ENCODE data around the gene GET4. TPM values are rescaled to one million over a fixed set of nuclear protein-coding genes. Genes with fewer than 3 reads are reported as not detected.

The GET4 gene
- total RNA-seq, 2 experiments from 2014 or later, result 84.4 to 96.4 TPM

DNA sequence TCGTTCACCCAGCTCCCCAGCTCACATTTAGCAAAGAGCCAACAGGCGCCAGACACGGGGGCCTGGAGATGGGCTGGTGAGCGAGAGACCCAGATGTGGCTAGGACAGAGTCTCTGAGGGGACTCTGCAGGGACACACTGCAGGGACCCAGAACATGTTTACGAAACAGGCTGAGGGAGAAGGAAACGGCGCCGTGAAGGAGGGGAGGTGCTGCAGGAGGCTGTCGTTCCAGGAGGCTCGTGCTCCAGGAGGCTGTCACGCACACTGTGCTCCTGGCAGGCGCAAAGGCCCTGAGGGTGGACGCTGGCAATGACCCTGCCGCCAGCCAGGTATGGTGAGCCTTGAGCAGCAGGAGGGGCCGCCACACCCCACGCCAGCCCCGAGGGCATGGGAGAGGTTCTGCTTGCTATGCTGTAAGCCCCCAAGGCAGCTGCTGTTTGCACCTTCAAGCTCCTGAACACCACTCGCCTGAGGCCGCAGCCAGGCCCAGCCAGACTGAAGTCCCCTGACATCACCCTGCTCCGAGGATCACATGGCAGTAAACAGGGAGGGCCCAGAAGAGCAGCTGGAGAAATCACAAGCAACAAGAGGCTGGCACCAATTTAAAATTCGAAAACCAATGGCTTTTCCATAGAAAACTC lies 50.8 kb downstream of the GET4 start:
- Mint-ChIP-seq H3K27me3 (no peaks in the 10 kb centered on the region), H3K4me3 (peak overlapping the region; percentile 34), H3K9me3 (no peaks in the 10 kb centered on the region), H3K27ac (no peak overlapping the region), H3K36me3 (ENCODE audit: low read depth) (no peaks in the 10 kb centered on the region), H3K4me1 (ENCODE audit: low read depth) (peaks cover 20% of the 10 kb centered on the region)
- TF ChIP-seq, protein P1, sequence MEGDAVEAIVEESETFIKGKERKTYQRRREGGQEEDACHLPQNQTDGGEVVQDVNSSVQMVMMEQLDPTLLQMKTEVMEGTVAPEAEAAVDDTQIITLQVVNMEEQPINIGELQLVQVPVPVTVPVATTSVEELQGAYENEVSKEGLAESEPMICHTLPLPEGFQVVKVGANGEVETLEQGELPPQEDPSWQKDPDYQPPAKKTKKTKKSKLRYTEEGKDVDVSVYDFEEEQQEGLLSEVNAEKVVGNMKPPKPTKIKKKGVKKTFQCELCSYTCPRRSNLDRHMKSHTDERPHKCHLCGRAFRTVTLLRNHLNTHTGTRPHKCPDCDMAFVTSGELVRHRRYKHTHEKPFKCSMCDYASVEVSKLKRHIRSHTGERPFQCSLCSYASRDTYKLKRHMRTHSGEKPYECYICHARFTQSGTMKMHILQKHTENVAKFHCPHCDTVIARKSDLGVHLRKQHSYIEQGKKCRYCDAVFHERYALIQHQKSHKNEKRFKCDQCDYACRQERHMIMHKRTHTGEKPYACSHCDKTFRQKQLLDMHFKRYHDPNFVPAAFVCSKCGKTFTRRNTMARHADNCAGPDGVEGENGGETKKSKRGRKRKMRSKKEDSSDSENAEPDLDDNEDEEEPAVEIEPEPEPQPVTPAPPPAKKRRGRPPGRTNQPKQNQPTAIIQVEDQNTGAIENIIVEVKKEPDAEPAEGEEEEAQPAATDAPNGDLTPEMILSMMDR (IDR thresholded peaks at IDR 0.05), result no peak
- intact Hi-C loops (cut with DNase I, micrococcal nuclease), result no loop called here
- DNase-seq (peak in 1 of 14 experiments; percentile 0), ATAC-seq (ENCODE audit: poor library complexity) (no peak)
- POLR2A ChIA-PET, result no interaction called here
- H3K9me3 ChIP-seq (ENCODE audit: control insufficient read depth in 1 of 2, insufficient read depth in 1 of 2, low read length in 2 of 2), result no peaks in the 10 kb centered on the region
- CTCF ChIA-PET, result no interaction called here
- H3K27ac ChIP-seq (ENCODE audit: low read depth in 1 of 2, low read length in 2 of 2), result no peak overlapping the region
- H3K36me3 ChIP-seq (ENCODE audit: insufficient read depth, low read length), result no peaks in the 10 kb centered on the region
- H3K4me1 ChIP-seq (ENCODE audit: insufficient read depth, low read length), result peaks cover 48% of the 10 kb centered on the region
- H3K27me3 ChIP-seq (ENCODE audit: control insufficient read depth in 1 of 2, insufficient read depth in 2 of 2, low read length in 2 of 2), result no peaks in the 10 kb centered on the region
- H3K4me3 ChIP-seq (ENCODE audit: low read length), result no peak overlapping the region

DNA sequence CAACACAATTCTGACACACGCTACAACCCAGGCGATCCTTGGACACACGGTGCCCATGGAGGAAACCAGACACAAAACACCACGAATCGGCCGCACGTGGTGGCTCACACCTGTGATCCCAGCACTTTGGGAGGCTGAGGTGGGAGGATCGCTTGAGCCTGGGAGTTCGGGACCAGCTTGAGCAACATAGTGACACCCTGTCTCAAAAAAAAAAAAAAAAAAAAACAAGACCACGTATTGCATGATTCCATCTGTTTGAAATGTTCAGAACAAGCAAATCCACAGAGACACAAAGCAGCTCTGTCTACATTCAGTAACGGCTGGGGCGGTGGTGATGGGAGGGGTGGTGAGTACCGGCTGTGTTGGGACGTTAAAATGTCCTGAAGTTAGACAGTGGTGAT lies 53.0 kb downstream of the GET4 start:
- Mint-ChIP-seq H3K9me3 (no peaks in the 10 kb centered on the region), H3K4me3 (no peak overlapping the region), H3K4me1 (ENCODE audit: low read depth) (peaks cover 6% of the 10 kb centered on the region), H3K27me3 (no peaks in the 10 kb centered on the region), H3K27ac (peak overlapping the region; percentile 20), H3K36me3 (ENCODE audit: low read depth) (no peaks in the 10 kb centered on the region)
- intact Hi-C loops (cut with DNase I, micrococcal nuclease), result no loop called here
- H3K9me3 ChIP-seq (ENCODE audit: control insufficient read depth in 1 of 2, insufficient read depth in 1 of 2, low read length in 2 of 2), result no peaks in the 10 kb centered on the region
- ATAC-seq (ENCODE audit: poor library complexity), result no peak
- H3K27me3 ChIP-seq (ENCODE audit: control insufficient read depth in 1 of 2, insufficient read depth in 2 of 2, low read length in 2 of 2), result no peaks in the 10 kb centered on the region
- H3K36me3 ChIP-seq (ENCODE audit: insufficient read depth, low read length), result no peaks in the 10 kb centered on the region
- no peak for DNase-seq
- CTCF ChIA-PET, result no interaction called here
- POLR2A ChIA-PET, result interaction anchor here (0.6 kb wide), 1 partner anchor 231 kb away, joined by 3 read pairs; no protein-coding TSS in a partner anchor
- peaks cover 28% of the 10 kb centered on the region for H3K4me1 ChIP-seq (ENCODE audit: insufficient read depth, low read length)
- no peak overlapping the region for H3K27ac ChIP-seq (ENCODE audit: low read depth in 1 of 2, low read length in 2 of 2)
- TF ChIP-seq, protein P1 (IDR thresholded peaks at IDR 0.05), result no peak
- H3K4me3 ChIP-seq (ENCODE audit: low read length), result no peak overlapping the region

DNA sequence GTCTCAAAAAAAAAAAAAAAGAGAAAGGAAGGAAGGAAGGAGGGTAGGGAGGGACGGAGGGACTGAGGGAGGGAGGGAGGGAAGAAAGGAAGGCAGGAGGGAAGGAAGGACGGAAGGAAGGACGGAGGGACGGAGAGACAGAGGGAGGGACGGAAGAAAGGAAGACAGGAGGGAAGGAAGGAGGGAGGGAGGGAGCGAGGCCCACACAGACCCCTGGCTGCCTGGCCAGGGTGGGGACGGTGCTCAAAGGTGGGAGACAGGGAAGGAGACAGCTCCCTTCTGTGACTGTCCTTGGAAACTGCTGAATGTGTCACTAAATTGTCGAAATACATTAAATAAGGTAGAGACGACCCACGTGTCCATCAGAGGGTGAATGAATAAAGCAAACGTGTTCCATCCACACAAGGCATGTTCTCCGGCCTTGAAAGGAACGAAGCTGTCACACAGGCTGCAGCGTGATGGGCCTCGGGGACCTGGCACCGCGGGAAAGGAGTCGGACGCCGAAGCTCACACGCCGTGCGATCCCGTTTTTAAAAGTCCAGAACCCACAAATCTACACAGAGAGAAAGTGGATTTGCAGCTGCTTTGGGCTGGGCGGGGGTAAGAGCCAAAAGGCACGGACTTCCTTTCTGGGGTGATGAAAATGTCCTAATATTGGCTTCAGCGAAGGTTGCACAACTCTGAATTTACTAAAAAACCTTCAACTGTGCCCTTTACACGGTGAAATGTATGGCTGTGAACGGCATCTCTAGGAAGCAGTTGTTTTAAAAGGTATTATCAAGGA lies 54.8 kb downstream of the GET4 start:
- TF ChIP-seq, protein P1 (IDR thresholded peaks at IDR 0.05), result no peak
- CTCF ChIA-PET, result no interaction called here
- Histone ChIP-seq H3K36me3 (ENCODE audit: insufficient read depth, low read length) (no peaks in the 10 kb centered on the region), H3K4me3 (ENCODE audit: low read length) (no peak overlapping the region), H3K9me3 (ENCODE audit: control insufficient read depth in 1 of 2, insufficient read depth in 1 of 2, low read length in 2 of 2) (no peaks in the 10 kb centered on the region), H3K27me3 (ENCODE audit: control insufficient read depth in 1 of 2, insufficient read depth in 2 of 2, low read length in 2 of 2) (no peaks in the 10 kb centered on the region), H3K27ac (ENCODE audit: low read depth in 1 of 2, low read length in 2 of 2) (no peak overlapping the region), H3K4me1 (ENCODE audit: insufficient read depth, low read length) (peaks cover 12% of the 10 kb centered on the region)
- Mint-ChIP-seq H3K9me3 (no peaks in the 10 kb centered on the region), H3K4me3 (no peak overlapping the region), H3K27me3 (no peaks in the 10 kb centered on the region), H3K4me1 (ENCODE audit: low read depth) (no peaks in the 10 kb centered on the region), H3K27ac (no peak overlapping the region), H3K36me3 (ENCODE audit: low read depth) (no peaks in the 10 kb centered on the region)
- POLR2A ChIA-PET, result no interaction called here
- intact Hi-C loops (cut with DNase I, micrococcal nuclease), result no loop called here
- ATAC-seq (ENCODE audit: poor library complexity) (no peak), DNase-seq (no peak)

Measured in CD4-positive, alpha-beta T cell (primary cell).